Lung (tissue), 12 donors: ENCODE measurements around the gene SYTL3. TPM values are rescaled to one million over a fixed set of nuclear protein-coding genes. Genes with fewer than 3 reads are reported as not detected.

Experiments used
- ATAC-seq: fragments of 200-7000 bp; cut with Tn5 transposase; one replicate; pipeline ENCODE4 v1.9.1; 2020; ENCODE audit warnings: moderate number of reproducible peaks; ENCODE audit not compliant: insufficient read depth, low FRiP score
- DNase-seq, 3 donors: peaks; one replicate each; pipeline ENCODE4 v3.0.0-alpha.2; 2013 to 2017
- H3K27ac ChIP-seq, 2 donors: one replicate each; pipeline ENCODE4 v1.5.1; 2013; ENCODE audit warnings: mild to moderate bottlenecking in 2 of 2, moderate library complexity in 2 of 2, control low read depth in 1 of 2, inconsistent platforms in 1 of 2, low read depth in 1 of 2, low read length in 1 of 2
- H3K27me3 ChIP-seq, 3 donors: one replicate each; pipeline ENCODE4 v1.5.1; 2013; ENCODE audit warnings: low read length in 2 of 3; ENCODE audit not compliant: control insufficient read depth in 3 of 3, insufficient read depth in 3 of 3
- H3K36me3 ChIP-seq, 4 donors: one replicate each; pipeline ENCODE4 v1.5.1; 2013; ENCODE audit warnings: low read length in 4 of 4, mild to moderate bottlenecking in 1 of 4, moderate library complexity in 1 of 4; ENCODE audit not compliant: control insufficient read depth in 4 of 4, insufficient read depth in 4 of 4
- H3K4me1 ChIP-seq, 5 donors: one replicate each; pipeline ENCODE4 v1.5.1; 2013; ENCODE audit warnings: low read length in 5 of 5, mild to moderate bottlenecking in 2 of 5, moderate library complexity in 1 of 5; ENCODE audit not compliant: control insufficient read depth in 5 of 5, insufficient read depth in 5 of 5
- H3K4me3 ChIP-seq: one replicate; pipeline ENCODE4 v1.5.1; 2013; ENCODE audit warnings: mild to moderate bottlenecking, control low read depth, moderate library complexity
- H3K9ac ChIP-seq, 2 donors: one replicate each; pipeline ENCODE4 v1.5.1; 2013; ENCODE audit warnings: low read length in 2 of 2, control low read depth in 1 of 2; ENCODE audit not compliant: insufficient read depth in 1 of 2
- H3K9me3 ChIP-seq, 4 donors: one replicate each; pipeline ENCODE4 v1.5.1; 2013; ENCODE audit warnings: low read length in 3 of 4, mild to moderate bottlenecking in 1 of 4, moderate library complexity in 1 of 4; ENCODE audit not compliant: control insufficient read depth in 4 of 4, insufficient read depth in 3 of 4
- WGBS, 2 donors: extraction: QIAGEN DNeasy Blood & Tissue Kit; methylation state at CpG; one replicate each; pipeline ENCODE4 v1.1.7; 2013; 5-methylcytosine and 5-hydroxymethylcytosine counted together
- polyA plus RNA-seq, 2 donors: library from polyadenylated mRNA; stranded (reverse); fragments of 200-250 nt; gene quantifications; one replicate each; pipeline ENCODE4 v1.2.1, GENCODE V29; 2013
- total RNA-seq, 2 donors: library from RNA; depleted of rRNA in 1 of 2; stranded (reverse); fragments of >200 nt in 1 of 2; gene quantifications; one replicate each; pipeline ENCODE4 v1.2.1, GENCODE V29; 2014 to 2021
- TF ChIP-seq, protein P1 (sequence below): IDR thresholded peaks from 2 replicates; pipeline ENCODE4 v1.5.1; 2012; ENCODE audit warnings: mild to moderate bottlenecking; ENCODE audit errors: control extremely low read depth, extremely low read depth
- donor health status: control.
- donor health status: control.
- donor health status: Bipolar disorder and iron deficiency.
- donor health status: healthy.
- donor health status: DM: yes; HTN: yes; CAD: no.

SYTL3 gene
- total and polyA plus RNA-seq, 4 donors = 6.5 to 20.0 (median 15.6) TPM

DNA sequence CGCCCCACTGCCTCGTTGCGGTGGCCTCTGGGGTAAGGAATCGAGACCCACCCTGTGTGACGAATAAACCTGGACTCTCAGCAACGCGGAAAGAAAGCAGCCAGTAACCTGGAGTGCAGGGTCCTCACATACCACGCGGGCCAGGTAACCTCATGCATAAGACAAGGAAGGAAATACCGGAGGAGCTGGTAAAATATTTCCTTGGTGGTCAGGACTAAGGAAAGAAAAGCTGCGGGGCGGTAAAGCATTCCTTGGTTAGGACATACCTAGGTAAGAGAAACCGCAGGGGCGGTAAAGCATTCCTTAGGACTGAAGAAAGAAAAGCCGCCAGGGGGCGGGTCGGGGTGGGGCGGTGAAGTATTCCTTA, 80.7 kb downstream of the SYTL3 start:
- no peak for ATAC-seq
- no peaks in the 10 kb centered on the region for H3K27me3 ChIP-seq
- WGBS, 2 donors = 95 to 97% methylated on average over 18 of the region's 18 CpGs
- peaks cover 0 to 8% (median 2%) of the 10 kb centered on the region in 4 donors for H3K9me3 ChIP-seq
- no peak for DNase-seq
- TF ChIP-seq, protein P1, sequence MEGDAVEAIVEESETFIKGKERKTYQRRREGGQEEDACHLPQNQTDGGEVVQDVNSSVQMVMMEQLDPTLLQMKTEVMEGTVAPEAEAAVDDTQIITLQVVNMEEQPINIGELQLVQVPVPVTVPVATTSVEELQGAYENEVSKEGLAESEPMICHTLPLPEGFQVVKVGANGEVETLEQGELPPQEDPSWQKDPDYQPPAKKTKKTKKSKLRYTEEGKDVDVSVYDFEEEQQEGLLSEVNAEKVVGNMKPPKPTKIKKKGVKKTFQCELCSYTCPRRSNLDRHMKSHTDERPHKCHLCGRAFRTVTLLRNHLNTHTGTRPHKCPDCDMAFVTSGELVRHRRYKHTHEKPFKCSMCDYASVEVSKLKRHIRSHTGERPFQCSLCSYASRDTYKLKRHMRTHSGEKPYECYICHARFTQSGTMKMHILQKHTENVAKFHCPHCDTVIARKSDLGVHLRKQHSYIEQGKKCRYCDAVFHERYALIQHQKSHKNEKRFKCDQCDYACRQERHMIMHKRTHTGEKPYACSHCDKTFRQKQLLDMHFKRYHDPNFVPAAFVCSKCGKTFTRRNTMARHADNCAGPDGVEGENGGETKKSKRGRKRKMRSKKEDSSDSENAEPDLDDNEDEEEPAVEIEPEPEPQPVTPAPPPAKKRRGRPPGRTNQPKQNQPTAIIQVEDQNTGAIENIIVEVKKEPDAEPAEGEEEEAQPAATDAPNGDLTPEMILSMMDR = no peak
- no peak overlapping the region for H3K9ac ChIP-seq
- no peak overlapping the region for H3K27ac ChIP-seq
- H3K4me1 ChIP-seq = no peaks in the 10 kb centered on the region
- H3K36me3 ChIP-seq = no peaks in the 10 kb centered on the region
- no peak overlapping the region for H3K4me3 ChIP-seq

DNA sequence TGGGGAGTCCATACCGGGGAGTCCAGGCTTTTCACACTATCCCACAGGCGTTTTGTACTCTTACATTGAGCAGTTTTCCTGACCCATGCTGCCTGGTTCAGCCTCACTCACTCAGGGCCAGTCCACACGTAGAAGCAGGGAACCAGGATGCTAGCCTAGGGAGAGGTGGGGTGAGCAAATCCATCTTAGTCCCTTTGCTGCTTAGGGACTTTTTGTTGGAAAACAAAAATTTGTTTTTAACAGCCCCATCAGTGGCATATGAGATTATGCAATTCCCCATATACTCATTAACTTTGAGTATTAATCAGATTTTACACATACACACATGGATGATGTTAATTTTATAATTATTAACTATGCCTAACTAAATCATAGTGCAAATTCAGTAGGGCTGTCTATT, 85.2 kb downstream of the SYTL3 start:
- Histone ChIP-seq H3K36me3 (peaks cover 0 to 1% (median 0%) of the 10 kb centered on the region in 4 donors), H3K27me3 (no peaks in the 10 kb centered on the region), H3K9ac (no peak overlapping the region), H3K9me3 (peaks cover 0 to 10% (median 6%) of the 10 kb centered on the region in 4 donors), H3K4me1 (no peaks in the 10 kb centered on the region), H3K4me3 (no peak overlapping the region), H3K27ac (no peak overlapping the region)
- DNase-seq = no peak
- 91 to 92% methylated on average over 3 of the region's 3 CpGs for WGBS, 2 donors
- TF ChIP-seq, protein P1 = no peak
- ATAC-seq = no peak

DNA sequence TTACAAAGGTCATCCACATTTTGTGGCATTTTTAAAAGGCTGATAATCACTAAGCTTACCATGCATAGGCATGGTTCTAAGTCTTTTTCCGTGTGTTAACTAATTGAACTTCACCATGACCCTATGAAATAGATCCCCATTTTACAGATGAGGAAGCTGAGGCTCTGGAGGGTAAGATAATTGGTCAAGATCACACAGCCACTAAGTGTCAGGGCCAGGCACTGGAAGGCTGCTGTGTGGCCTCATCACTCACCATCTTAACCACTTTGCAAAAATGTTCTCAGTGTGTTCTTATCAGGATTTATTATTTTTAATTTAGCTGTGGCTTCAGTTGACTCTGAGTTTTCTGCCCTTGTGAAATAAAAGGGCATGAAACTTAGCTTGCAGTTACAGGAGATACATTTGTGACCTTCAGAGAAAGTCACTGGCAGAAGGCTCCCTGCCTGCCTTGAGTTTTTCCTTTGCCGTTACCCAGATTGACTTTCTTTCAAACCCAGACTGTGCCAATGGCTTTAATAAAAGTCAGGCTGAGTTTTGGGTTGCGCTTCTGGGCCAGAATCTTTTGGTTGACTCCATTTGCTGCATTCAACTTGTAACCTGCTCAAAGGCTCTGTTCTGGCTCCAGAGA, 87.3 kb downstream of the SYTL3 start:
- H3K9me3 ChIP-seq = peaks cover 0 to 8% (median 6%) of the 10 kb centered on the region in 4 donors
- H3K4me3 ChIP-seq = no peak overlapping the region
- TF ChIP-seq, protein P1 = no peak
- ATAC-seq = no peak
- 94 to 99% methylated on average over 3 of the region's 3 CpGs for WGBS, 2 donors
- peaks cover 0 to 1% (median 0%) of the 10 kb centered on the region in 4 donors for H3K36me3 ChIP-seq
- H3K27me3 ChIP-seq = no peaks in the 10 kb centered on the region
- H3K4me1 ChIP-seq = no peaks in the 10 kb centered on the region
- peak overlapping the region in 1 of 2 donors; percentile 12 for H3K27ac ChIP-seq
- DNase-seq = no peak
- H3K9ac ChIP-seq = no peak overlapping the region
